ENCODE data around the gene SPACA4.

The SPACA4 gene

DNA sequence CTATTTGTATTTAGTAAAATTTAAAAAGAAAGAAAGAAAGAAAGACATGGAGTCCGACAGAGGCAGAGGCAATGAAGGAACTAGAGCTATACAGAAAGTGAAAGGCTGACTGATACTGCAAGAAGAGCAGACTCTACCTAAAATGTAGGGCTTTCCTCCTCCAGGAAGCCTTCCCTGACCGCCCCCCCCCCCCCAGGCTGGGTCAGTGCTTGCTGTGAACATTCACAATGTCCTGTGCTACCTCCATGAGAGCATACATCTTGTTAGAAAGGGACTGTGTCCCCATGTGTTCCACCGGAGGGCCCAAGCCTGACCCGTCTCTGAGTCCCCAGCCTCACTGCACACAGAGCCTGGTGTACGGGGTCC is 45.1 kb downstream of the SPACA4 start:
- DNase-seq (ENCODE audit: low spot score) = no peak

DNA sequence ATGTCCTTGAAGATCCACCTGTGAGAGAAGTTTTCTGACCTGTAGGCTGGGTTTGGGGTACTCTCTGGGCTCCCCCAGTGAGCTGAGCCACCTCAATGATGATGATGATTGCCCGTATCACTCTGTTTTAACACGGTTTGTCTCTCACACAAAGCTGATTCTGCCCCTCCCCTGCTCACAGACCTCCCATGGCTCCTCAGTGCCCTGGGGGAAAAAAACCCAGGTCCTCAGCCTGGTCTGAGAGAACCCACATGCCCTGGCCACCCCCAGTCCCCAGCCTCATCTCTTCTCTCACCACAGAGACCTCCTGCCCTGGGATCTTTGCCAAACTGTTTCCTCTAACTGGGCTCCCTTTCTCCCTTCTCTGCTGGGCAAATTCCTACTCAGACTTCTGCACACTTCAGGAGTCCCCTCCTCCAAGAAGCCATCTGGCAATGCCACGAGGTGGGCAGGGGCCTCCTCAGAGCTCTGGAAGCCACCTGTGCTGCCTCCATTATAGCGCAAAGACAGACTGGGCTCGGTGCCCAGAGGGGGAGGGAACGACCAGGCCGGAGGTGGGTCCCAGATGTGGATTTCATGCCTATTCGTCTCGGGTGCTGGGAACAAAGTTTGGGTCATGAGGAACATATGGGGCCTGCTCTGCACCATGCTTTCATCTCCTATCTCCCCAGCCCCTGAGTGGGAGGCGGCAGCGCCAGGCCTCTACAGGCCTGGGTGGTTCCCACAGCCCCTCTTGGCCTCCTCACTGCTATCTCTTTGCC is 47.9 kb downstream of the SPACA4 start:
- DNase-seq (ENCODE audit: low spot score) = no peak

DNA sequence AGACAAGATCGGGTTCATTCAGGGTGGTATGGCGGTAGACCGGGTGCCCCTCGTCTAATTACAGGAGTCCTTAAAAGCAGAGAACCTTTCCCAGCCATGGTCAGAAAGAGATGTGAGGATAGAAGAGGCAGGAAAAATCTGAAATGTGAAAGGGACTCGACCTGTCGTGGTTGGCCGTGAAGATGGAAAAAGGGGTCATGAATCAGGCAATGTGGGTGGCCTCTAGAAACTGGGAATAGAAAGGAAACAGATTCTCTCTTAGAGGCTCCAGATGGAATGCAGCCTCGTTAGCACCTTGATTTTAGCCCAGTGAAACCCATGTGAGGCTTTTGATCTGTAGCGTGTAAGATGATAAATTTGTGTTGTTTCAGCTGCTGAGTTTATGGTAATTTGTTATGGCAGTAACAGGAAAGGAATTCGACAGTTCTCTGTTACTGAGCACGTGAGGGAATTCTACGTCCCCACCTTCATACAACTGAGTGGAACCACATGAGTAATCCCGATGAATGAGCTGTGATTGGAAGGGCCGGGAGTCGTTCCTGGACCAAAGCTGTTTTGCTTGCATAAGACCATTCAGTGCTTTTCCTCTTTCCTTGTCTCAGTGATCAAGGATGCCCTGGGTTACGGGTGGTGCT is 50.4 kb downstream of the SPACA4 start:
- DNase-seq (ENCODE audit: low spot score) = peak; percentile 68

Data from hepatic stellate cell (primary cell).